ENCODE results near the gene SESN1.
"Not testable (repeated sequence)": the region's sequence is repeated elsewhere in the genome, so short reads cannot be mapped to it uniquely, and the experiment has no call there.

Gene SESN1

GRCh38 chr6:109095036-109095834 is 589 bp upstream of the SESN1 start, which contains the start of gene CEP57L1:
TSS of gene CEP57L1 (plus strand) at chr6:109095507. CDS start at chr6:109145222, 49,715 bp downstream.
- in situ Hi-C loops (cut with MboI; ENCODE audit: low sequenced_read_pairs): no loop called here

GRCh38 chr6:109093732-109094415 is 772 bp downstream of the SESN1 start:
- in situ Hi-C loops (cut with MboI; ENCODE audit: low sequenced_read_pairs): no loop called here

- in situ Hi-C loops (cut with MboI; ENCODE audit: low sequenced_read_pairs): no loop called here
Observed at GRCh38 chr6:109092074-109092473, 2.6 kb downstream of the SESN1 start.

- in situ Hi-C loops (cut with MboI; ENCODE audit: low sequenced_read_pairs): no loop called here
Observed at GRCh38 chr6:109091314-109092024, 3.2 kb downstream of the SESN1 start.

- in situ Hi-C loops (cut with MboI; ENCODE audit: low sequenced_read_pairs): no loop called here
Observed at GRCh38 chr6:109088995-109089394, 5.7 kb downstream of the SESN1 start.

GRCh38 chr6:109087661-109088264 is 6.9 kb downstream of the SESN1 start:
- in situ Hi-C loops (cut with MboI; ENCODE audit: low sequenced_read_pairs): no loop called here

GRCh38 chr6:109084146-109084545 is 10.5 kb downstream of the SESN1 start:
- in situ Hi-C loops (cut with MboI; ENCODE audit: low sequenced_read_pairs): not testable (repeated sequence)

- in situ Hi-C loops (cut with MboI; ENCODE audit: low sequenced_read_pairs): no loop called here
Observed at GRCh38 chr6:109083657-109084056, 11.0 kb downstream of the SESN1 start.

- in situ Hi-C loops (cut with MboI; ENCODE audit: low sequenced_read_pairs): no loop called here
Observed at GRCh38 chr6:109082188-109082577, 12.5 kb downstream of the SESN1 start.

GRCh38 chr6:109081516-109082187 is 13.0 kb downstream of the SESN1 start:
- in situ Hi-C loops (cut with MboI; ENCODE audit: low sequenced_read_pairs): no loop called here

GRCh38 chr6:109081026-109081425 is 13.6 kb downstream of the SESN1 start:
- in situ Hi-C loops (cut with MboI; ENCODE audit: low sequenced_read_pairs): no loop called here

- in situ Hi-C loops (cut with MboI; ENCODE audit: low sequenced_read_pairs): no loop called here
Observed at GRCh38 chr6:109079981-109080380, 14.7 kb downstream of the SESN1 start.

GRCh38 chr6:109076377-109076776 is 18.3 kb downstream of the SESN1 start:
- in situ Hi-C loops (cut with MboI; ENCODE audit: low sequenced_read_pairs): no loop called here

GRCh38 chr6:109075934-109076333 is 18.7 kb downstream of the SESN1 start:
- in situ Hi-C loops (cut with MboI; ENCODE audit: low sequenced_read_pairs): no loop called here

GRCh38 chr6:109074133-109074415 is 20.6 kb downstream of the SESN1 start:
- in situ Hi-C loops (cut with MboI; ENCODE audit: low sequenced_read_pairs): no loop called here

GRCh38 chr6:109073344-109074132 is 21.1 kb downstream of the SESN1 start:
- in situ Hi-C loops (cut with MboI; ENCODE audit: low sequenced_read_pairs): no loop called here

- in situ Hi-C loops (cut with MboI; ENCODE audit: low sequenced_read_pairs): no loop called here
Observed at GRCh38 chr6:109071125-109071917, 23.3 kb downstream of the SESN1 start.

GRCh38 chr6:109069746-109070145 is 24.9 kb downstream of the SESN1 start:
- in situ Hi-C loops (cut with MboI; ENCODE audit: low sequenced_read_pairs): no loop called here

GRCh38 chr6:109062767-109063352 is 31.8 kb downstream of the SESN1 start:
- in situ Hi-C loops (cut with MboI; ENCODE audit: low sequenced_read_pairs): no loop called here

Measured in hTERT RPE-1 (cell line).